Adipose tissue (tissue), 3 donors: Measurements from ENCODE around the gene SH2B2. TPM values are rescaled to one million over a fixed set of nuclear protein-coding genes. Genes with fewer than 3 reads are reported as not detected.
"Not testable (repeated sequence)": the region's sequence is repeated elsewhere in the genome, so short reads cannot be mapped to it uniquely, and the experiment has no call there.

ENCODE experiments used
- H3K27ac ChIP-seq: one replicate; pipeline ENCODE4 v1.5.1; 2013; ENCODE audit warnings: low read depth, low read length
- WGBS, 3 donors: extraction: QIAGEN DNeasy Blood & Tissue Kit; methylation state at CpG; one replicate each; pipeline ENCODE4 v1.1.7; 2013; 5-methylcytosine and 5-hydroxymethylcytosine counted together
- polyA plus RNA-seq, 3 donors: library from polyadenylated mRNA; stranded (reverse); fragments of 200-250 nt; gene quantifications; one replicate each; pipeline ENCODE4 v1.2.3, GENCODE V29; 2013
- donor health status: healthy with polysubstance abuse.
- donor health status: Bipolar disorder and iron deficiency.
- donor health status: healthy.

The SH2B2 gene
- polyA plus RNA-seq, 3 donors = 1.6 to 7.8 (median 2.4) TPM

GRCh38 chr7:102364394-102364886 is 77.8 kb downstream of the SH2B2 start:
- 0 to 1% (median 0%) methylated on average over 8 to 18 of the region's 20 CpGs for WGBS, 3 donors
- H3K27ac ChIP-seq = not testable (repeated sequence)

DNA sequence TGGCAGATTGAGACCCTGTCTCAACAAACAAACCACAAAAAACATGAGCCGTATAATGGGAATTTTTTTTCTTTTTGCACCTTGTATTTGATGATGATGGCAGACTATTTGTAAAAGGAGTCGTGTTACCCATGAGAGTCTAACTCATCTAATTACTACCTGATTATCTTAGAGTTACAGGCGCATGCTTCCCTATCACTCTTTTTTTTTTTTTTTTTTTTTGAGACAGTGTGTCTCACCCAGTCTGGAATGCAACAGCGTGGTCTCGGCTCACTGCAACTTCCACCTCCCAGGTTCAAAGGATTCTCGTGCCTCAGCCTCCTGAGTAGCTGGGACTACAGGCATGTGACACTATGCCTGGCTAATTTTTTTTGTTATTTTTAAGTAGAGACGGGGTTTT is 78.7 kb downstream of the SH2B2 start:
- not testable (repeated sequence) for H3K27ac ChIP-seq
- 48 to 72% (median 67%) methylated on average over 7 of the region's 7 CpGs for WGBS, 3 donors

DNA sequence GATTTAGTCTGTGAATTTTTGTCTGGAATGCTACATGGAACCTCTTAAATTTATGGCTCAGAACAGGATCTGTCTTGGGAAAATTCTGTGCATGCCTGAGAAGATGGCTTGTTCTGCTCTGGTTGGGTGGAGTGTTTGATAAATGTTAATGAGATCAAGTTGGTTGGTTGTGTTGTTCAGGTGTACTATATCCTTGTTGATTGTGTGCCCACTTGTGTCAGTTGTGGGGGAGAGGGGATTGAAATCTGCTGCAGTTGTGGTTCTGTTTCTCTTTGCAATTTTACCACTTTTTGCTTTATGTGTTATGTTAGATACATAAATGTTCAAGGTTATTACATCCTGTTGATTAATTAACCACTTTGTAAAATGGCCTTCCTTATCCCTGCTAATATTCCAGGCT is 83.4 kb downstream of the SH2B2 start:
- H3K27ac ChIP-seq = not testable (repeated sequence)

Other genes starting within 250 kb of the SH2B2 start
- gene SPDYE6, start 69.6 kb downstream of the SH2B2 start, polyA plus RNA-seq = under 1 TPM in 1 of 3 donors, not detected in 2; 0.16 TPM
- 10 to 100 TPM; 13.3 to 18.3 (median 16.3) TPM for gene PRKRIP1, start 109.5 kb downstream of the SH2B2 start, polyA plus RNA-seq
- gene ORAI2, start 146.7 kb downstream of the SH2B2 start, polyA plus RNA-seq = 10 to 100 TPM in 2 of 3 donors, 1 to 10 TPM in 1; 5.4 to 17.8 (median 11.6) TPM
- 1 to 10 TPM; 4.5 to 6.8 (median 5.7) TPM for gene ALKBH4, start 178.0 kb downstream of the SH2B2 start, polyA plus RNA-seq
- 10 to 100 TPM in 2 of 3 donors, 1 to 10 TPM in 1; 7.6 to 15.1 (median 10.4) TPM for gene LRWD1, start 178.1 kb downstream of the SH2B2 start, polyA plus RNA-seq
- 10 to 100 TPM; 41.1 to 95.5 (median 82.3) TPM for gene POLR2J, start 192.1 kb downstream of the SH2B2 start, polyA plus RNA-seq
- gene RASA4B, start 230.9 kb downstream of the SH2B2 start, polyA plus RNA-seq = 10 to 100 TPM in 2 of 3 donors, 1 to 10 TPM in 1; 9.7 to 17.1 (median 12.6) TPM